HG02798 (cell line): ENCODE data around the gene WIPF1.

Source experiments
- ATAC-seq: cut with Tn5 transposase; IDR thresholded peaks from one replicate; pipeline ENCODE4 v1.9.1; 2021; ENCODE audit warnings: mild to moderate bottlenecking; ENCODE audit not compliant: unreplicated experiment, poor library complexity

Gene WIPF1

GRCh38 chr2:174600349-174600748 lies 2.7 kb upstream of the WIPF1 start:
- ATAC-seq, result no peak

- ATAC-seq, result no peak
Observed at GRCh38 chr2:174599310-174599921, 1.8 kb upstream of the WIPF1 start.

- ATAC-seq, result no peak
Observed at GRCh38 chr2:174597009-174597344, 627 bp downstream of the WIPF1 start.

GRCh38 chr2:174595891-174596397 lies 1.7 kb downstream of the WIPF1 start:
- ATAC-seq, result no peak

GRCh38 chr2:174595116-174595809 lies 2.3 kb downstream of the WIPF1 start:
- peak; percentile 16 for ATAC-seq

GRCh38 chr2:174594456-174594855 lies 3.1 kb downstream of the WIPF1 start:
- ATAC-seq, result no peak

GRCh38 chr2:174593574-174594203 lies 3.9 kb downstream of the WIPF1 start:
- peak; percentile 73 for ATAC-seq

GRCh38 chr2:174593041-174593440 lies 4.6 kb downstream of the WIPF1 start:
- ATAC-seq, result no peak

- ATAC-seq, result no peak
Observed at GRCh38 chr2:174591740-174592139, 5.9 kb downstream of the WIPF1 start.

- ATAC-seq, result no peak
Observed at GRCh38 chr2:174590928-174591648, 6.5 kb downstream of the WIPF1 start.

- no peak for ATAC-seq
Observed at GRCh38 chr2:174590346-174590745, 7.3 kb downstream of the WIPF1 start.

- no peak for ATAC-seq
Observed at GRCh38 chr2:174589334-174589733, 8.3 kb downstream of the WIPF1 start.

GRCh38 chr2:174588463-174588862 lies 9.1 kb downstream of the WIPF1 start:
- ATAC-seq, result no peak

GRCh38 chr2:174587579-174587978 lies 10.0 kb downstream of the WIPF1 start:
- ATAC-seq, result no peak

GRCh38 chr2:174586418-174587295 lies 10.9 kb downstream of the WIPF1 start:
- no peak for ATAC-seq

- no peak for ATAC-seq
Observed at GRCh38 chr2:174585657-174586252, 11.8 kb downstream of the WIPF1 start.

GRCh38 chr2:174585146-174585545 lies 12.5 kb downstream of the WIPF1 start:
- no peak for ATAC-seq

- ATAC-seq, result no peak
Observed at GRCh38 chr2:174581491-174581890, 16.1 kb downstream of the WIPF1 start.

GRCh38 chr2:174580951-174581350 lies 16.7 kb downstream of the WIPF1 start:
- ATAC-seq, result no peak
